Measurements from ENCODE around the gene GK. TPM values are rescaled to one million over a fixed set of nuclear protein-coding genes. Genes with fewer than 3 reads are reported as not detected.

GK gene
- total RNA-seq: 4.2 and 6.1 TPM in 2 replicates

DNA sequence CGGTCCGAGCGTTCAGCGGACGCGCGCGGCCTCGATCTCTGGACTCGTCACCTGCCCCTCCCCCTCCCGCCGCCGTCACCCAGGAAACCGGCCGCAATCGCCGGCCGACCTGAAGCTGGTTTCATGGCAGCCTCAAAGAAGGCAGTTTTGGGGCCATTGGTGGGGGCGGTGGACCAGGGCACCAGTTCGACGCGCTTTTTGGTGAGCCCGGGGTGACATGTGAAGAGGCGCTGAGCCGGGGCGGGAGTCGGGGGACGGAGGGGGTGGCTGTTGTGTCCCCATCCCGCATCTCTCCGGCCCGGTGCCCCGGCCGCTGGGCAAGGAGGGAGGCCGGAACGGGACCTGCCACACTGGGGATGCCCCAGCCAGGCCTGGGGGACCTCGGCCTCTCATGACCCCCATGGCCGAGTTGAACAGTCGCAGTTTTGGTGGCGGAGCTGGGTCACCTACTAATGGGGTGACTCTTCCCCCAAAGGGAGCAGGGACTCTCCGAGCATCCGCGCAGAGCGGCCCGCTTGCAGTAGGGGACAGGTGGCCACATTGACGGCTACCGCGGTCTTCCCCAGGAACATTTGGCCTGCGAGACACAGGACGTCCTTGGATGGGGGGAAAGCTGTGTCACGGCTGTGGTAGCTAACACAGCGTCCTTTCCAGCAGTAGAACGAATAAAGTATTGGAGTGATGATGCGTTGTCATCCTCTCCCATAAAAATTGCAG is at the start of gene GK:
Gene GK (plus strand): TSS at position 9 of the 717 bp plus-strand sequence. CDS start 115 bp downstream, at position 124.

Other genes with a start within 250 kb of the GK start
- not detected in 2 replicates for gene TASL, start 75.7 kb upstream of the GK start, total RNA-seq
- gene TAB3, start 235.8 kb downstream of the GK start, total RNA-seq: 4.2 and 8.8 TPM in 2 replicates

Measured in epithelial cell of umbilical artery (primary cell).